Colonic mucosa (tissue), 4 donors: Measurements from ENCODE around the gene FAM107A. TPM values are rescaled to one million over a fixed set of nuclear protein-coding genes. Genes with fewer than 3 reads are reported as not detected.

Source experiments
- DNase-seq: peaks from one replicate; pipeline ENCODE4 v3.0.0-alpha.2; 2020
- H3K27ac ChIP-seq: fragments of 200-600 bp; one replicate; pipeline ENCODE4 v1.8.0; 2021
- H3K27me3 ChIP-seq: fragments of 200-600 bp; one replicate; pipeline ENCODE4 v1.8.0; 2021
- H3K36me3 ChIP-seq: fragments of 200-600 bp; one replicate; pipeline ENCODE4 v1.8.0; 2021
- H3K4me1 ChIP-seq: fragments of 200-600 bp; one replicate; pipeline ENCODE4 v1.8.0; 2021; ENCODE audit warnings: mild to moderate bottlenecking
- H3K4me3 ChIP-seq: fragments of 200-600 bp; one replicate; pipeline ENCODE4 v1.8.0; 2021
- H3K9ac ChIP-seq, 2 donors: one replicate each; pipeline ENCODE4 v1.7.0; 2013; ENCODE audit warnings: control low read depth in 2 of 2, low read depth in 2 of 2, low read length in 2 of 2
- H3K9me3 ChIP-seq: fragments of 200-600 bp; one replicate; pipeline ENCODE4 v1.8.0; 2021
- intact Hi-C: fragments of 100-400 bp; cut with DNase I; formaldehyde crosslinking; loops from one replicate; pipeline ENCODE4 v1.14.1; 2022
- total RNA-seq, 2 donors: library from RNA; stranded (reverse); fragmentation: NEBNext Ultra II Directional in 1 of 2; extraction: Animal tissue kit (Norgen Biotek cat#: 25700) in 1 of 2; gene quantifications; one replicate each; pipeline ENCODE4 v1.2.1, GENCODE V29; 2021
- TF ChIP-seq, protein P1 (sequence below): fragments of 200-600 bp; IDR thresholded peaks from one replicate; pipeline ENCODE4 v1.8.0; 2022; ENCODE audit warnings: antibody characterized with exemption, mild to moderate bottlenecking
- donor health status: healthy.
- donor health status: DM: no; HTN: no; CAD: no.
- donor health status: DM: no; HTN: no; CAD: no.

Gene FAM107A
- total RNA-seq, 2 donors from 2014 or later: 2.2 to 5.1 TPM

DNA sequence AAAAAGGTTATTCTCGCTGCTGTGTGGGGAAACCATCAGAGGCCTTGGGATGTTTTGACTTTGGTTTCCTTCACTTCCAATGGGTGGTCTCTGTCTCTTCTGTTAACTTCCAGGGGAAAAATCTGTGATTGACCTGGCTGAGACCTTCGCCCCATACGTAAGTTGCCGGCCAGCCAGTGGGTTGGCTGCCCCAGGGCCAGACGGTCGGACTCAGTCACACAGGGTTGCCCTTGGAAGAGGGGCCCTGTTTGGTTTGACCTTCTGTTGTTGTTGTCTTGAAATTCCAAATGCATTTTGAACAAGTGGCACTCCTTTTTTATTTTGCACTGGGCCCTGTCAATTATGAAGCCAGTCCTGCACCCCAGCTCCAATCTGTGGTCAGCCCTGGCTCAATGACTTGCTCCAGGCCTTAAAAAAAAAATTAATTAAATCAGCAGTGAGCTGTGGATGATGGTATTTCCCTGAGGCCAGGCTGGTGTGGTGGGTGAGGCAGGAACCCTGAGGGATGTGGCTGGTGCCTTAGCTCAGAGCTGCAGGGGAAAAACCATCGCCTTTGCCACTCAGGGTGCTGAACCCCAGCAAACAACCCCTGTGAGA lies 4.5 kb downstream of the FAM107A start:
- intact Hi-C loops: loop anchor here (5.0 kb wide), 1 partner anchor 55 kb away; no protein-coding TSS in a partner anchor
- H3K4me1 ChIP-seq: no peaks in the 10 kb centered on the region
- H3K27ac ChIP-seq: no peak overlapping the region
- no peaks in the 10 kb centered on the region for H3K9me3 ChIP-seq
- DNase-seq: no peak
- no peak overlapping the region for H3K9ac ChIP-seq
- no peak overlapping the region for H3K4me3 ChIP-seq
- H3K27me3 ChIP-seq: no peaks in the 10 kb centered on the region
- H3K36me3 ChIP-seq: no peaks in the 10 kb centered on the region
- TF ChIP-seq, protein P1, sequence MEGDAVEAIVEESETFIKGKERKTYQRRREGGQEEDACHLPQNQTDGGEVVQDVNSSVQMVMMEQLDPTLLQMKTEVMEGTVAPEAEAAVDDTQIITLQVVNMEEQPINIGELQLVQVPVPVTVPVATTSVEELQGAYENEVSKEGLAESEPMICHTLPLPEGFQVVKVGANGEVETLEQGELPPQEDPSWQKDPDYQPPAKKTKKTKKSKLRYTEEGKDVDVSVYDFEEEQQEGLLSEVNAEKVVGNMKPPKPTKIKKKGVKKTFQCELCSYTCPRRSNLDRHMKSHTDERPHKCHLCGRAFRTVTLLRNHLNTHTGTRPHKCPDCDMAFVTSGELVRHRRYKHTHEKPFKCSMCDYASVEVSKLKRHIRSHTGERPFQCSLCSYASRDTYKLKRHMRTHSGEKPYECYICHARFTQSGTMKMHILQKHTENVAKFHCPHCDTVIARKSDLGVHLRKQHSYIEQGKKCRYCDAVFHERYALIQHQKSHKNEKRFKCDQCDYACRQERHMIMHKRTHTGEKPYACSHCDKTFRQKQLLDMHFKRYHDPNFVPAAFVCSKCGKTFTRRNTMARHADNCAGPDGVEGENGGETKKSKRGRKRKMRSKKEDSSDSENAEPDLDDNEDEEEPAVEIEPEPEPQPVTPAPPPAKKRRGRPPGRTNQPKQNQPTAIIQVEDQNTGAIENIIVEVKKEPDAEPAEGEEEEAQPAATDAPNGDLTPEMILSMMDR: no peak

DNA sequence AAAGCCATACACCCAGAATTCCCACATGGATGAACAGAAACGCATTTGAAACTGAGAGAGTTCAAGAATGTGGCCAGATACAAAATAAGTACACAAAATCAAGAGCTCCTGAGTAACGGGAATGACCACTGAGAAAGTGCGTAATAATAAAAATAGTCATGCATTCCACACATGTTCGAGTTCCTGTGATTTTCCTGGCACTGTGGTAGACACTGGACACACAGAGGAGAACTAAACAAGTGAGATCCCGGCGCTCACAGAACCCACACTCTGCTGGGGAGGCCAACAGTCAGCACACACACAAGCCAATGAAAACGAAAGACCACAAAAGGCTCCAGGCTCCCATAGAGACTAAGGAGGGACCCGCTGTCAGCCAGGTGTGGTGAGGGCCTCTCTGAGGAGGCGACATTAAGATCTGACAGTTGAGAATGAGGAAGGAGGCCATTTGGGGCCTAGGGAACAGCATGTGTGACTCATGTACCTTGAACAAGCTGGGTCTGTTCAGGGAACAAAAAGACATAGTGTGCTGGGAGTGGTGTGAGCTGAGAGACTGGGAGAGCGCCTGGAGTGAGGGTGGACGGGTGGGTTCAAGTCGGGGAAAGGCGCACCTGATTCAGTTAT lies 5.1 kb downstream of the FAM107A start:
- intact Hi-C loops: loop anchor here (5.0 kb wide), 1 partner anchor 55 kb away; no protein-coding TSS in a partner anchor
- no peak for DNase-seq
- Histone ChIP-seq H3K27me3 (no peaks in the 10 kb centered on the region), H3K9ac (no peak overlapping the region), H3K9me3 (no peaks in the 10 kb centered on the region), H3K36me3 (no peaks in the 10 kb centered on the region), H3K4me1 (no peaks in the 10 kb centered on the region), H3K4me3 (no peak overlapping the region), H3K27ac (no peak overlapping the region)
- TF ChIP-seq, protein P1: no peak

DNA sequence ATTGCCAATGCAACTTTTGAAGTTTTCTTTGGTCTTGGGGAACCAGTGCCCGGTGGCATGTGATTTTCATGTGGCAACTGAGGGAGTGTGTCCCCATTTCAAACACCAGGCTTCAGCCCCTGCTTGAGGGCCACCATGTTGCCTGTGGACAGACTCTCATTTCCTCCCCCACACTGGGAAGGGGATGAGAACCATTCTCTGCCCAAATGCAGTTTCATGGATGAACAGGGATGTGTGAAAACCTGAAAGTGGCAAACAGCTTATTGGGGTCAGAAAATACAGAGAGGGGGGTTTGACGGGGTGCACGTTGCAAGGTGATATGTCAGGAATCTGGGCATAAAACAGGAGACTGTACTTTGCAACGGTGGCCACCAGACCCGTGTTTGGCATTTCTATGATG lies 6.3 kb downstream of the FAM107A start:
- no peaks in the 10 kb centered on the region for H3K9me3 ChIP-seq
- H3K4me3 ChIP-seq: no peak overlapping the region
- no peak overlapping the region for H3K9ac ChIP-seq
- TF ChIP-seq, protein P1: no peak
- H3K27me3 ChIP-seq: no peaks in the 10 kb centered on the region
- no peaks in the 10 kb centered on the region for H3K4me1 ChIP-seq
- H3K36me3 ChIP-seq: no peaks in the 10 kb centered on the region
- H3K27ac ChIP-seq: no peak overlapping the region
- no peak for DNase-seq
- intact Hi-C loops: loop anchor here (5.0 kb wide), 1 partner anchor 56 kb away; no protein-coding TSS in a partner anchor

DNA sequence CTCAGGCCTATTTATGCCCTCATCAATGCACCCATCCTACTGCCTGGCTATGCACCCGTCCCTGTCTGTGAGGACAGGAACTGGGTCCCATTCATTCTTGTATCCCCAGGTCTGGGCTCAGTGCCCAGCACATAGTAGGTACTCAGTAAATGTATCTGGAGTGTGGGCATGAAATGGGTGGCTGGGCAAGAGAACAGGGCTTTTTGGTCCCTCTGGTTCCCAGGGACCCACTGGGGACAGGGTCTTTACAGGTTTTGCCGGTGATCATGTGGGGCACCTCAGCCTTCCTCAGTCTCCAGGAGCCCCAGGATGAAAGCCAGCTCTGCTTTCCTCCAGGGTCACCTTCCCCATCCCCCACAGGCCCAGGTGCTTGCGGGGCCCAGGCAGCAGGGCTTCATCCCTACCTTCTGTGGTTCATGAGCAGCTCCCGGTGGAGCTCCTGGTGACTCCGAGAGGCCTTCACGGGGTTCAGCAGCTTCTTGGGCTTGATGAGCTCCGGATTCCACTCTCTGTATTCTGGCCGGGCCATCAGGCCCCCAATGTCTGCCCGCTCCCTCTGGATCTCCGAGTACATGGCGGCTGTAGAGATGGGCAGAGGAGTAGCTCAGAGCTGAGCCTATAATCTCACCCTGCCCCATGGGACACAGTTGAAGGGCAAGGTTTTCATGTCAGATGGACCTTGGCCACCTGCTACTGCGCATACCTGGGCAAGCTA lies 7.7 kb downstream of the FAM107A start:
- intact Hi-C loops: loop anchor here (5.0 kb wide), 1 partner anchor 58 kb away; no protein-coding TSS in a partner anchor
- Histone ChIP-seq H3K27ac (no peak overlapping the region), H3K27me3 (no peaks in the 10 kb centered on the region), H3K9ac (peak overlapping the region in 1 of 2 donors; percentile 12), H3K4me1 (no peaks in the 10 kb centered on the region), H3K9me3 (no peaks in the 10 kb centered on the region), H3K4me3 (no peak overlapping the region), H3K36me3 (no peaks in the 10 kb centered on the region)
- TF ChIP-seq, protein P1: no peak
- DNase-seq: no peak

DNA sequence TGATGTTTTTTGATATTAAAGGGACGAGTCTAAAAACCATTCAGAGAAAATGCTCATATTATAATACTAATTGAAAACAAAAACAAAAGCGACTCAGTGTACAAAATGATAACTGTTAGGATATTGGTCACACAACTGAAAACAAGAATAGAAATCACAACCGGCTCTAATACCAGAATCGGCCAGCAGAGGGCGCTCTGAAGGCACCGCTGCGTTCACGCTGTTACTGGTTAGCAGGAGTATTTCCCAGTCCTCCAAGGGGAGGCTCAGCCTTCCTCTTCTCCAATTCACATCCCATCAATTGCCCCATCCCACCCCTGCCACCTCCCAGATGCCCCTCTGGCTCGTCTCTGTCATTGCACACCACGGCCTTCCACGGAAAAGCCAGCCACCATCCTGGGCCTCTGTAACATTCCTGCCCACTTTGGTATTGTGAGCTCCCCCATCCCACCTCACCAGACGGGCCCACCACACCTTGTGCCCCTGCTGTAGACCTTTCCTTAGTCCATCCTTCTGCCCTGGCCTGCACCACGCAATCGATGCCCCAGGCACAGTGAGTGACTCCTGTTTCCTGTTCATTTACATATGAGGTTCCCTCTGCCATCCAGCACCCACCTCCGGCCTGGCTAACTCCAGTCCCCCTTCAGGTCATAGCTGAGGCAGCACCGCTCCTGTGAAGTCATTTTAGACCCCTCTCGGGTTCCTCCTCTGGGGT lies 8.5 kb downstream of the FAM107A start:
- peak overlapping the region; percentile 3 to 12 for H3K9ac ChIP-seq
- H3K9me3 ChIP-seq: no peaks in the 10 kb centered on the region
- H3K4me3 ChIP-seq: no peak overlapping the region
- intact Hi-C loops: no loop called here
- TF ChIP-seq, protein P1: peak; percentile 92
- no peaks in the 10 kb centered on the region for H3K4me1 ChIP-seq
- no peaks in the 10 kb centered on the region for H3K36me3 ChIP-seq
- DNase-seq: peak; percentile 88
- H3K27me3 ChIP-seq: no peaks in the 10 kb centered on the region
- H3K27ac ChIP-seq: no peak overlapping the region
